Chondrocyte (in vitro differentiated cells): Measurements from ENCODE around the gene KRT23. TPM values are rescaled to one million over a fixed set of nuclear protein-coding genes. Genes with fewer than 3 reads are reported as not detected.

ENCODE experiments used
- DNase-seq: peaks from one replicate; pipeline ENCODE4 v3.0.0; 2021; ENCODE audit warnings: mixed read lengths, low spot score
- H3K27ac Mint-ChIP-seq: one replicate; pipeline ENCODE4 v1.8.0; 2021; ENCODE audit warnings: mild to moderate bottlenecking, moderate library complexity, mixed read lengths; ENCODE audit not compliant: unreplicated experiment
- H3K27me3 Mint-ChIP-seq: 2 replicates; pipeline ENCODE4 v1.8.0; 2021; ENCODE audit warnings: low read depth, mixed read lengths
- H3K36me3 Mint-ChIP-seq: 2 replicates; pipeline ENCODE4 v1.8.0; 2021; ENCODE audit warnings: low read depth, mixed read lengths
- H3K4me1 Mint-ChIP-seq: 2 replicates; pipeline ENCODE4 v1.8.0; 2021; ENCODE audit warnings: low read depth, mild to moderate bottlenecking, mixed read lengths
- H3K4me3 Mint-ChIP-seq: one replicate; pipeline ENCODE4 v1.8.0; 2021; ENCODE audit warnings: mild to moderate bottlenecking, moderate library complexity, mixed read lengths; ENCODE audit not compliant: unreplicated experiment
- H3K9me3 Mint-ChIP-seq: 2 replicates; pipeline ENCODE4 v1.8.0; 2021; ENCODE audit warnings: low read depth, mixed read lengths
- CTCF ChIP-seq: fragments of 200-600 bp; sonication (generic); IDR thresholded peaks from 2 replicates; pipeline ENCODE4 v1.5.0; 2021; ENCODE audit warnings: antibody characterized with exemption, mild to moderate bottlenecking, moderate library complexity
- total RNA-seq: library from RNA; stranded (reverse); gene quantifications from 3 replicates; pipeline ENCODE4 v1.2.1, GENCODE V29; 2021

The KRT23 gene
- total RNA-seq, 1 donor from 2014 or later, result not detected

GRCh38 chr17:40936437-40936971, 942 bp downstream of the KRT23 start:
- Mint-ChIP-seq H3K27ac (no peak overlapping the region), H3K4me3 (no peak overlapping the region), H3K36me3 (no peaks in the 10 kb centered on the region), H3K27me3 (no peaks in the 10 kb centered on the region), H3K9me3 (no peaks in the 10 kb centered on the region), H3K4me1 (peaks cover 5% of the 10 kb centered on the region)
- no peak for DNase-seq
- no peak for TF ChIP-seq CTCF

- H3K4me1 Mint-ChIP-seq, result peaks cover 5% of the 10 kb centered on the region
- no peak overlapping the region for H3K4me3 Mint-ChIP-seq
- H3K27me3 Mint-ChIP-seq, result no peaks in the 10 kb centered on the region
- TF ChIP-seq CTCF, result no peak
- no peaks in the 10 kb centered on the region for H3K36me3 Mint-ChIP-seq
- no peak overlapping the region for H3K27ac Mint-ChIP-seq
- no peak for DNase-seq
- no peaks in the 10 kb centered on the region for H3K9me3 Mint-ChIP-seq
Measured at GRCh38 chr17:40935624-40936023, 1.8 kb downstream of the KRT23 start.

GRCh38 chr17:40932608-40933007, 4.8 kb downstream of the KRT23 start:
- no peaks in the 10 kb centered on the region for H3K27me3 Mint-ChIP-seq
- H3K27ac Mint-ChIP-seq, result no peak overlapping the region
- TF ChIP-seq CTCF, result no peak
- H3K4me3 Mint-ChIP-seq, result no peak overlapping the region
- H3K36me3 Mint-ChIP-seq, result no peaks in the 10 kb centered on the region
- peaks cover 4% of the 10 kb centered on the region for H3K4me1 Mint-ChIP-seq
- no peaks in the 10 kb centered on the region for H3K9me3 Mint-ChIP-seq
- no peak for DNase-seq

GRCh38 chr17:40931311-40931710, 6.1 kb downstream of the KRT23 start:
- H3K27ac Mint-ChIP-seq, result no peak overlapping the region
- H3K27me3 Mint-ChIP-seq, result no peaks in the 10 kb centered on the region
- no peaks in the 10 kb centered on the region for H3K36me3 Mint-ChIP-seq
- H3K4me3 Mint-ChIP-seq, result no peak overlapping the region
- H3K9me3 Mint-ChIP-seq, result no peaks in the 10 kb centered on the region
- no peaks in the 10 kb centered on the region for H3K4me1 Mint-ChIP-seq
- DNase-seq, result no peak
- no peak for TF ChIP-seq CTCF

- H3K4me1 Mint-ChIP-seq, result peaks cover 15% of the 10 kb centered on the region
- no peak for TF ChIP-seq CTCF
- H3K27me3 Mint-ChIP-seq, result no peaks in the 10 kb centered on the region
- no peak for DNase-seq
- peaks cover 2% of the 10 kb centered on the region for H3K36me3 Mint-ChIP-seq
- no peak overlapping the region for H3K4me3 Mint-ChIP-seq
- no peak overlapping the region for H3K27ac Mint-ChIP-seq
- no peaks in the 10 kb centered on the region for H3K9me3 Mint-ChIP-seq
Measured at GRCh38 chr17:40926341-40926740, 11.1 kb downstream of the KRT23 start.
